NCI-H1694 treated with DMSO at 0.1 percent for 48 hours (cell line): Measurements from ENCODE around the gene TRIP11.
"Not testable (repeated sequence)": the region's sequence is repeated elsewhere in the genome, so short reads cannot be mapped to it uniquely, and the experiment has no call there.

Experiments used
- DNase-seq: peaks from one replicate; lab custom pipeline; 2025; lab: John Stamatoyannopoulos, UW

TRIP11 gene

GRCh38 chr14:92039719-92040430, at the start of gene TRIP11:
TSS of gene TRIP11 (minus strand) at chr14:92040059. CDS start at chr14:92039685, 374 bp downstream.
- peak; percentile 95 for DNase-seq

DNA sequence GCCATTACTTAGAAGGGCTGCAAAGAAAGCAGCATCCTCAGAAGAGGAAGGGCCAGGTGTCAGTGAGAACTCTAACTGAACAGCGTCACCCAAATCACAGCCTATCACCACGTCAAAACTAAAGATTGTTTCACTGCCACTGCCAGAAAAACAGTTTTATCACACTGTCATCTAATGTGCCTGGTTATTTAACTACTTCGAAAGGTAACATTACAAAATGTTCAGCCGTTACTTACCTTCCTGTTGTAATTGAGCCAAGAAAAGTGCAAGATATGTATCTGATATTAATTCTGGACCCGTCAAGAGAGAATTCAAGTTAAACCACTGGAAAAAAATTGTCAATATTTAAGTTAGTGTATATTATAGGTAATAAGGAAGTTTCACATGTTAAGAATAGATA, 48.6 kb upstream of the TRIP11 start:
- no peak for DNase-seq

GRCh38 chr14:92074555-92074954, 34.7 kb upstream of the TRIP11 start:
- DNase-seq: no peak

GRCh38 chr14:92058006-92058917, 18.4 kb upstream of the TRIP11 start:
- no peak for DNase-seq

GRCh38 chr14:92049781-92050180, 9.9 kb upstream of the TRIP11 start:
- DNase-seq: no peak

DNA sequence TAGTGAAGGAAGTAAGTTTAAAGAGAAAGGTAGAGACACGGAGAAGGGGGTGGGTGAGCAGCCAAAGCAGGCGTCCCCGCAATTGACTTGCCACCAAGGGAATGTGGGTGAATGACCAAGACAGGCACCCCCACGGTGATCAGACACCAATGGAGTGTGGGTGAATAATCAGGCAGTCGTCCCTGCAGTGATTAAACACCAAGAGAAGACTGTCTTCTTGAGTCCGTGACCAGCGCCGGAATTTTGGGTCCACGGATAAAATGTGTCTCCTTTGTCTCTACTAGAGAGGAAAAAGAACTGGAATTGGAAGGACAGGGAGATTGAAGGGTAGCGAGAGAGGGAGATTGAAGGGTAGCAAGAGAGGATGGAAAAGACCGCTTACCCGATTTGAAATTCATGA, 9.4 kb upstream of the TRIP11 start:
- DNase-seq: not testable (repeated sequence)

DNA sequence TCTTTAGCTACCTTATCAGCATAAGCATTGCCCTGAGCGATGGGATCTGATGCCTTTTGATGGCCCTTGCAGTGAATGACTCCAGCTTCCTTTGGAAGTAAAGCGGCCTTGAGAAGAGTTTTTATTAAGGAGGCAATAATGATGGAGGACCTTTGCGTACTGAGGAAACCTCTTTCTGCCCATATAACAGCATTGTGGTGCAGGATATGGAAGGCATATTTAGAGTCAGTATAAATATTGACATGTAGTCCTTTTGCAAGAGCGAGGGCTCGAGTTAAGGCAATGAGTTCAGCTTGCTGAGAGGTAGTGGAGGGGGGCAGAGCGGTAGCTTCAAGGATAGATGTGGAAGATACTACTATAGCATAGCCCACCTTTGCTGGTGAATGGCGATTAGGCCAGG, 6.0 kb upstream of the TRIP11 start:
- DNase-seq: not testable (repeated sequence)

- DNase-seq: not testable (repeated sequence)
Observed at GRCh38 chr14:92041766-92042165, 1.9 kb upstream of the TRIP11 start.

DNA sequence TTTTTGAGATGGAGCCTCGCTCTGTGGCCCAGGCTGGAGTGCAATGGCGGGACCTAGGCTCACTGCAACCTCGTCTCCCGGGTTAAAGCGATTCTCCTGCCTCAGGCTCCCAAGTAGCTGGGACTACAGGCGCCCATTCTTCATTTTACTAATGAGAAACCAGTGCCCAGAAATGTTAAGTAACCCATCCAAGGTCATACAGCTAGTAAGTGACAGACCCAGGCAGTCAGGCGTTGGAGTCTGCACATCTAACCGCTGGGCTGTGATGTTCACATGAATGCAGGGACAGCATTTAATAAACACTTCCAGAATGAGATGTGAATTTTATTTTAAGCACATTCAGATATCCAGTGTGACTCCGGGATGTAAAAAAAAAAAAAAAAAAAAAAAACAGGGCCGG, 1.3 kb upstream of the TRIP11 start:
- no peak for DNase-seq

DNA sequence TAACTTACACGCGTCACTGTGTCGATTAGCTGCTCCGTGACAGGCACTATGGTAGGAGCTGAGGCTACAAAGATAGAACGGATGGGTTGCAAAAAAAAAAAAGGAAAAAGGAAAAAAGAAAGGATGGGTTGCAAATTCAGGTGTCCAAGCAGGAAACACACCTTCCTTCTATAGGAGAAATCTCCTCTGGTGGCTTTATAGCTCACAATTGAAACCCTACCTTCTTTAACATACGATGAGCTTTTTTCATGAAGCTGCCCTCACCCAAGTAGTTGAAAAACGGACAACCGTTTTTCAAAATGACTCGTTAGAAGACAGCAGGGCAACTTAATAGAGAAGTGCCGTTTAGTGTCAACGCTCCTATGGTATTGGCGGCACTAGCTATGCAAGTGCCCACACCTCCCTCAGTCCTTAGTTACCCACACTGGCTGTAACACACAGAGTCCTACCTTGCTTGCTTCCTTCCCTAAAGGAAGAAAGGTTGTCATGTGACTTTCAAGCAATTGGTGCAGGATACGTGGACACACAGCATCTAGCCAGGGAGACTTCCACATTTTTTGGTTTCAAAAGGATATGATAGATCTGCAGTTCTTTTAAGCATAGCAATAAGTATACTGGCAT, 682 bp upstream of the TRIP11 start:
- peak; percentile 44 for DNase-seq

DNA sequence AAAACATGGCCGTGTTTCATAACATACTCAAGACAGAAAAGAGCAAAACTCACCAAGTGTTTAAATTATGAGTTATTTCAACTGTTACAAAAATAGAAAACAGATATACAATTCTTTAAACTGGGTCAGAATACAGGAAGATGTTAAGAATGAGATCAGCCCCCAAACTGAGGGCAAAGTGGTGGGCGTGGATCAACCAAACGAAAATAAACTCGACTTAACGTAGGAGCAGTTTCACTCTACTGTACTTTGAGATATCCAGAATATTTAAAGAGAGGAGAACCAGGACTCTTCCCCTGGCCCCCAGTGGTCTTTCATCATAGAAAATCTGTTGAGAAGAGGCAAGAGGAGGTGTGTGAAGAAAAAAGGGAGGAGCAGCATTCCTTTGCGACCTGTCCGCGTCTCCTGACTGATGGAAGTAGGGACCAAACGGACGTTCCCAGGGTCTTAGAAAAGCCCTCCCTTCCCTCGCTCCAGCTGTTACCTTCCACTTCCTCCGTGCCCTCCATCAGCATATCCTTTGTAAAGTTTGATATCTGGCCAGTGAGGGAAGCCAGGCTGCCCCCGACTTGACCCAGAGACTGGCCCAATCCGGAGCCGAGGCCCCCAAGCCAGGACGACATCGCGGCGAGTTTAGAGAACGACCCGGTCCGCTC, 668 bp downstream of the TRIP11 start:
- peak; percentile 76 for DNase-seq

- DNase-seq: no peak
Observed at GRCh38 chr14:92037989-92038388, 1.9 kb downstream of the TRIP11 start.

DNA sequence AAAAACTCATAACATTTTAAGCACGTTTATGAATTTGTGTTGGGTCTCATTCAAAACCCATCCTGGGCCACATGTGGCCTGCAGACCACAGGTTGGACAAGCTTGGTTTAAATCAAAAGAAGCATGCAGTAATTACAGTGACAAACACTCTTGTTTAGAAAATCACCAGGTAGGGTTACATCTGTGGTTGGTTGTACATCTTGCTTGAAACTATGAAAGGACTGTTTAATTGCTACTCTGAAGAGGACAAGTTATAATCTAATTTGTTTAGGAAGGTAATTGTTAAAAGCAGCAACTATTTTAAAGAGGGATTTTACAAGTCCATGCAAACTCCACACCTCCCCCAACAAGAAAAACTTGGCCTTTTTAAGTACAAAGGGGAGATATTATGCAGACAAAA, 4.0 kb downstream of the TRIP11 start:
- DNase-seq: no peak

- DNase-seq: no peak
Observed at GRCh38 chr14:92033906-92034687, 5.8 kb downstream of the TRIP11 start.

- DNase-seq: no peak
Observed at GRCh38 chr14:92033433-92033832, 6.4 kb downstream of the TRIP11 start.

DNA sequence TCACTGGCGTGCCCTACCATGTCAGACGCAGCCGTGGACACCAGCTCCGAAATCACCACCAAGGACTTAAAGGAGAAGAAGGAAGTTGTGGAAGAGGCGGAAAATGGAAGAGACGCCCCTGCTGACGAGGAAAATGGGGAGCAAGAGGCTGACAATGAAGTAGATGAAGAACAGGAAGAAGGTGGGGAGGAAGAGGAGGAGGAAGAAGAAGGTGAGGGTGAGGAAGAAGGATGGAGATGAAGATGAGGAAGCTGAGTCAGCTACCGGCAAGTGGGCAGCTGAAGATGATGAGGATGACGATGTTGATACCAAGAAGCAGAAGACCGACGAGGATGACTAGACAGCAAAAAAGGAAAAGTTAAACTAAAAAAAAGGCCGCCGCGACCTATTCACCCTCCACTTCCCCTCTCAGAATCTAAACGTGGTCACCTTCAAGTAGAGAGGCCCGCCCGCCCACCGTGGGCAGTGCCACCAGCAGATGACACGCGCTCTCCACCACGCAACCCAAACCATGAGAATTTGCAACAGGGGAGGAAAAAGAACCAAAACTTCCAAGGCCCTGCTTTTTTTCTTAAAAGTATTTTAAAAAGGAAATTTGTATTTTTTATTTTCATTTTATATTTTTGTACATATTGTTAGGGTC, 13.2 kb downstream of the TRIP11 start:
- DNase-seq: no peak

GRCh38 chr14:92022036-92022435, 17.8 kb downstream of the TRIP11 start:
- no peak for DNase-seq

GRCh38 chr14:92021523-92021922, 18.3 kb downstream of the TRIP11 start:
- DNase-seq: no peak

DNA sequence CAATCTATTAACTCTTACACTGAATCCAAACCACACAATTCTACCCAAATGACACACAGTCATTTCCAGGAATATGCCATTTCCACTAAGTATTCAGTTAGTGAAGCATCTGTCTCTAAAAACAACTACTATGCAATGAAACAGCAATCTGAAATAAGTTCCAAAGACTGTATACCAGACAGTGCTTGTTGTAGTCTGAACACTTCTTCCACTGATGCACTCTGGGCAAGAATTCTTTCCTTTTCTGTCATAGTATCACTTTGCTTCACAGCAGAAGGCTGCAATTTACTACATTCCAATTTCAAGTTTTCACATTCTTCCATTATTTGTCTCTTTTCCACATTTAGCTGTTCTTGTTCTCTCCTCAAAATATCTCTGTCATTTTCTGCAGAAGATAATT, 25.8 kb downstream of the TRIP11 start:
- DNase-seq: no peak

DNA sequence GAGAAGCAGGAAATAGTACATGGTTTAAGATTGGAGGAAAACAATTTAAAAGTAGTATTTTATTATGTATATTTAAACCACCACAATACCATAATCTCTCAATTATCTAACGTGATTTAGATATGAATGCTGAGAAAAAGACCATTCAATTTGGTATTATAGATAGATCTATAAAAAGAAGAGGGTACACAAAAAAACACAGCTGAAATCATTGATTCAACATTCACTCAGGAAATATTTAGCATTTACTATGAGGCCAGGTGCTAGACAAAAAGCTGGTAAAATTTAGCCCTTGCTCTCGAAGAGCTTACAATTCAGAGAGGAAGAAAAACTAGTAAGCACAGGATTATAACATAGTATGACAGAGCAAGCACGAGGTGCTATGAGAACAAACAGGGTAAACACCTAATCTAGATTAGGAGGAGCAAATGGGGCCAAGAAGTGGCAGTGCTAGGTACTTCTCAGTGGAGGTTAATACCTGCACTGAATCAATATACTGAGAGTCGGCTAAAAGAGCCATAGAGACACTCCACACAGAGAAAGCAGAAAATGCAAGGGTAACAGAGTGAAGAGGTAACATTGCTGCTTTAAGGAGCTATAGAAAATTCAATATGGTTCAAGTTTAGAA, 27.6 kb downstream of the TRIP11 start:
- DNase-seq: no peak
